ENCODE results near the gene KCND1.

The KCND1 gene

DNA sequence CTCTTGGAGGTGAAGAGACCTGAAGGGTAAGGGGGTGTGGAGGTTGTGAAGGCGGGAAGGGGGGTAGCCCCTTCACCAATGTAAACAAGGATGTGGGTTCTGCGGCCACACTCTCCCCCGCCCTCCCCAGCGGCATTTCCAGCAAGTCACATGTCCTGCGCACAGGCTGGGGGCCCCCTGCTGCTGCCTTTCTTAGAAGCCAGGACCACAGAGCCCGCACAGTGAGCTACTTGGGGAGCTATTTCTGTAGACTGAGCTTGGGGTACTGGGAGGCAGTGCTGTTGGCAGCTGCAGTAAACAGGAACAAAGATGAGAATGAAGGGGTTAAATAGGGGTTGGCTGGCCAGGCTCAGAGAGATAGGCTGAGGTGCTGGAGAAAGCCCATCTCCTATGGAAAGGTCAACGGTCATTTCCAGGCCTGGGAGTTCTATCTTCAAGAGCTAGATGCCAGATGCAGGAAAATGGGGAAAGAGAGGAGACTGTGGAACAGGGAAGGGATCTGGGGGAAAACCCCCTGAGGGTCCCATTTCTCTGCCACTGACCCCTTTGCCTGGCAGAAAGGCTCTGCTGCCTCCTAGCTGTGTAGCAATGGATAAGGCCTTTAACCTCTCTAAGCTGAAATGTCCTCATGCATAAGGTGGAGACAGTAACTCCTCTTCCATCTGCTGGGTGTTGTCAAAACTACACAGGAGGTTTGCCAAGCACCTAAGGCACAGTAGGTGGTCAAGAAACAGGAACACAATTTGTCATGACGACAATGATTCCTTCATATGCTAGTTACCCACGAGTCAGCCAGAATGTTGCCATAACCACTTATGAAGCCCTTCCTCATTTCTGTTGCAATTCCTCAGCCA is 34.4 kb downstream of the KCND1 start:
- DNase-seq, result peak; percentile 80

GRCh38 chrX:48936429-48937053 is 35.1 kb downstream of the KCND1 start:
- DNase-seq, result no peak

- no peak for DNase-seq
Measured at GRCh38 chrX:48935301-48935670, 36.4 kb downstream of the KCND1 start.

- no peak for DNase-seq
Measured at GRCh38 chrX:48934581-48935300, 36.9 kb downstream of the KCND1 start.

DNA sequence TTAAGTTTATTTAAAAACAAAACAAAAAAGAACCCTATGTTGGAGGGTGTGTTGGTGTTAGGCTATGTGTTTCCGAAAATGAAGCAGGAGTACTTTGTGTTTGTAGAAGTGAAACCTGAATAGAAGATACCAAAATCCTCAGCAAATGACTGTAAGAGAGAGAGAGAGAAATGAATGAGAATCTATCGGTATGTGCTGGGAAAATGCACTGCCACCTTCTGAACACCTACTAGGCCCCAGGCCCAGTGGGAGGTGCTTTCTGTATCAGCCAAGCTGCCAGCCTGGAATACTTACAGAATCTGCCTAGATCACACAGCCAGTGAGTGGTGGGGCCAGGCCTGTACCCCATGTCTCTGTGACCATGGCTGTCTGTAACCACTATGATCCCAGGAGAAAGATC is 37.9 kb downstream of the KCND1 start:
- no peak for DNase-seq

GRCh38 chrX:48927736-48928382 is 43.8 kb downstream of the KCND1 start:
- no peak for DNase-seq

DNA sequence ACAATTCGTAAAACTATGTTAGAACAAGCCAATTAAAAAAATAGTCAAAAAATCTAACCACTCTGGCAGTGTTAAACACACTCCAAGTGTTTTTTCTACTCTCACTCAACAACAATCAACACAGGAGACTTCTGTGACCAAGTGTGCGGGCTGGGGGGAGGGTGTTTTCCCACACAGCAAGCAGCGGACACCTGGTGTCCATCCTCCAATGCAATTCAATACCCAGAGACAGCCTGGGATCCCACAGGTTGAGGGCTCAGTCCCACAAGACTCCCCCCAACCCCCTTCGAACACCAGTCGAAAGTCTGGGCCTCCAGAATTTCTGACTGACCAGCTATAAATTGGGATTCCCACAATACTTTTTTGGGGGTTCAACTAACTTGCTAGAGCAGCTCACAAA is 44.5 kb downstream of the KCND1 start:
- no peak for DNase-seq

- DNase-seq, result peak; percentile 9
Measured at GRCh38 chrX:48924270-48924669, 47.4 kb downstream of the KCND1 start.

- no peak for DNase-seq
Measured at GRCh38 chrX:48923771-48924170, 47.9 kb downstream of the KCND1 start.

DNA sequence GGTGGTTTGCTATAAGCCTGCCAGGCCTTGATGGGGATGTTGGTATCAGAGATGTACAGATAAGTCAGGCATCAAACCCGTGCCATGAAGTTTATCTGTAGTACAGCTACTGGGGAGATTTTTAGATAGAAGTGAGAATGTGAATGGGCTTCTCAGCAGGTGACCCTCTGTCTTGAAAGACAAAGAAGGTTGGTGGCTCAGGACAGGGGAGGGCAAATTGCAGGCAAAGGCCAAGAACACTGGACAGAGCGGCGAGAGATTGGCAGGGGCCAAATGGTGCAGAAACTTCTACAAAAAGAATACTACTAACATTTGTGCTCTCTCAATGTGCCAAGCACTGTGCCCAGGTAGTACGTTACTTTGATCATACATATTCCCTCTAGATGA is 50.9 kb downstream of the KCND1 start:
- DNase-seq, result no peak

DNA sequence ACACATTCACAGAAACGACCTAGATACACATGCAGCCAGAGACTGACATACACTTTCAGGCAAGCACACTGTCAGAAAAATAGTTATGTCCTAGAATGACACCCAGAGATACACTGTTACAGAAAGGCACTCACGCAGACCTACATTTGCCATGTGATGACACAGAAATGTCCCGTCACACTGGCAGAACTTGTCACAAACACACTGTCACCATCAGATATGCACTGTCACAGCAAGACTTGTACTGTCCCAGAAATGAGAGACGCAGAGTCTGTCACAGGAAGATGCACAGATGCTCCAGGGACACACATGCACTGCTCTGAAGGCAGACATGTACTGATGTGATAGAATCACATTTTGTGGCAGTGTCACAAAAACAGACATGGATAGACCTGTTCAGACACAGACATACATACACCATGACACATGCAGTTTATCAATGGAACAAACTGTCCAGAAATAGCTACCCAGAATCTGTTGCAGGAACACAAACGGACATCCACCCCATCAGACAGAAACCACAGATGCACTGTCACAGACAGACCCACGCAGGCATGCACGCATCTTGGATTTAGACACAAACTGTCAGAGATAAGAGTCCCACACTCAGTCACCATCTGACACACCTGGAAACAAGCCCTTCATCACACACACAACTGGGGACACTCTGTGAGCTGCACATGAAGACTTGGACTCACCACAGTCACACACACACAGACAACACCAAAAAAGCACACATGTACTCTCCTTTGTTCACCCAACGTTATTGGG is 51.5 kb downstream of the KCND1 start:
- no peak for DNase-seq

- peak; percentile 50 for DNase-seq
Measured at GRCh38 chrX:48919360-48919841, 52.2 kb downstream of the KCND1 start.

GRCh38 chrX:48918643-48919340 is 52.9 kb downstream of the KCND1 start, which contains the start of gene PIM2:
Gene PIM2 (minus strand): TSS chrX:48919024. CDS start chrX:48918834, 190 bp downstream.
- peak; percentile 86 for DNase-seq

DNA sequence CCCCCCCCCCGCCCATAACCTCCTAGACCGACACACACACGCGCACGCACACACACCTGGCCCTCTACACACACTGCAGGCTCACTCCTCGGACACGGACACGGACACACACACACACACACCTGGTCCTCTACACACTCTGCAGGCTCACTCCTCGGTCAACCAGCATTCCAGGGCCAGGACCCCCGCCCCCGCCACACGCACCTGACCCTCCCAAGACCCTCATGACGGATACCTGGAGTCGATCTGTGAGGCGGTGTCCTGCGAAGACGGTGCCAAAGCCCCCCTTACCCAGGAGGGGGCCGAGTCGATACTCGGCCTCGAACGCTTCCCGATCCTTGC is 53.4 kb downstream of the KCND1 start:
- DNase-seq, result no peak

DNA sequence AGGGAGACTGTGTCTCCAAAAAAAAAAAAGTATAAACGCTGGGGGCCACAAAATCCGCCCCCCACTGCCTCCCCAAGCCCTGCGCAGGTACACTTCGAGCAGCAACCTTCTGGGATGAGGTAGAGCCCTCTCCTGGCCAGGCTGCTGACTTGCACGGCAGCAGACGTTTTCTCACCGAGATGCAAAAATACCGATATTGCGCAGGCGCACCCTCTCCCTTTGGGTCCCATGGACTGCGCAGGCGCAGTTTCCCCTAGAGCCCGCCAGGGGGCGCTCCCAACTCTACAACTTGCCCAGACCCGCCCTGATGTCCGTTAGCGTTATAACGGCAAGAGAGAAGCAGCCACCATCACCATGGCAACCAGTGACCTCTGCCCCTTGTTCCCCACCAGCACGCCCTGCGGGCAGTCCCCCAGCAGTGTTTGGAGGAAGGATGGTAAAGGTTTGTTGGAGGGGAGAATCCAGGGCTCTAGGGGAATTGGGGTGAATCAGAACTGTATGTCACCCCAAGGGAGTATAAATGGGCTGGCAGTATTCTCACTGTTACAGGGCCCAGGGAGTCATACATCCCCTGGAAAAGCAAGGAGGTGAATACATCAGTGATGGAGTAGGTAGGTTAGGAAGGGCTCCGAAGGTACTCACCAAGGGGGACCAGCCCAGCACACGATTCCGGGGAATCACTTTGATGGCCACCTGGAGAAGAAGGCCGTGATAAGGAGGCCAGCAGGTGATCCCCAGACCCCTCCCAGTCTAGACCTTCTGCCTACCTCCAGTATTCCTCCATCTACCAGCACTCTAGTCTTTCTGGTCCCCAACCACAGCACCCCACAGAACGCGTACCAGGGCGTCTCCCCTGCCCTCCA is 54.3 kb downstream of the KCND1 start:
- peak; percentile 79 for DNase-seq

- DNase-seq, result no peak
Measured at GRCh38 chrX:48914593-48915493, 56.8 kb downstream of the KCND1 start.

DNA sequence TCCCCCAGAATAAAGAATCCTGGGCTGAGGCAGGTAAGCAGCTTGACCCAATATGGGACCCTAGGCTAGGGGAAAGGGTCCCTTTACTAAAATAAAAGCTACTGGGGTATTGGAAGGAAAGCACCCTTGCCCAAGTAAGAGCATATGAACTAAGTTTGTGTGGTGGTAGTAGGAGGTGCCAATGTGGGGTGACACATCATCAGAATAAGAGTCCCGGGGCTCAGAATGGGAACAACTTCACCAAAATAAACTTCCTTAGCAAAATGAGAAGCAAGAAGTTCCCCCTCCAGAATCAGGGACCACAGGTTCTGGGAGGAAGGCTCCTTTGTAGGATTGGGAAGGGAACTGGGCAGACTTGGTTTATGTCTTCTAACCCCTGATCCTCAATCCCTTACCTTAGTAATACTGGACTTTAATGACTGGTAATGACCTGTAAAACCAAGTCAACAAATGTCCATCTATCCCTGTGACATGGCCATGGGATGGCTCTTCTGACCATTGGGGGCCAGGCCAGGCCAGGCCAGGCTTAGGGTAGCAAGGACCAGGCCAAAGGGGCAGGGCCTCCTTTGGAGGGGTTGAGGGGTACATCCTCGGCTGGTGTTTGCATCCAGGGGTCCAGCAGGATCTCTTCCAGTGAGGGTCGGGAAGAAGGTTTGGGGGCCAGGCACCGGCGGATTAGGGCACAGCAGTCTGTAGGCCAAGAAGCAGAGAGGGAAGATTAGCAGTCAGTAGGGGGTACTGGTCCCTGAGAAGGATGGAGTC is 57.9 kb downstream of the KCND1 start:
- DNase-seq, result no peak

GRCh38 chrX:48911412-48912182 is 60.0 kb downstream of the KCND1 start, which contains the start of gene SLC35A2:
Gene SLC35A2 (minus strand): TSS chrX:48911646. CDS start chrX:48911636, 10 bp downstream.
- peak; percentile 73 for DNase-seq
